ENCODE measurements around the gene SCARF2. TPM values are rescaled to one million over a fixed set of nuclear protein-coding genes. Genes with fewer than 3 reads are reported as not detected.

The SCARF2 gene
- polyA plus RNA-seq, 1 donor from 2014 or later: 5.0 TPM

GRCh38 chr22:20448630-20449029 is 11.0 kb upstream of the SCARF2 start:
- Histone ChIP-seq H3K9me2 (ENCODE audit: insufficient read depth, low read length) (no peaks in the 10 kb centered on the region), H3K79me2 (replicated peaks; ENCODE audit: insufficient read depth, low read length) (no peaks in the 10 kb centered on the region), H3K9me3 (ENCODE audit: low read length) (no peaks in the 10 kb centered on the region), H3K36me3 (ENCODE audit: insufficient read depth, low read length) (no peaks in the 10 kb centered on the region), H3K4me3 (ENCODE audit: low read length) (no peak overlapping the region), H3K4me2 (ENCODE audit: low read length) (no peak overlapping the region), H3K9ac (ENCODE audit: low read length) (no peak overlapping the region), H3F3A (ENCODE audit: insufficient read depth, low read length, poor library complexity, severe bottlenecking) (no peaks in the 10 kb centered on the region), H2AFZ (ENCODE audit: low read depth, low read length) (no peak overlapping the region), H4K20me1 (ENCODE audit: insufficient read depth) (no peaks in the 10 kb centered on the region), H3K27me3 (ENCODE audit: insufficient read depth, low read depth, low read length) (no peaks in the 10 kb centered on the region), H3K27ac (ENCODE audit: low read length) (no peak overlapping the region)
- TF ChIP-seq, protein P1, sequence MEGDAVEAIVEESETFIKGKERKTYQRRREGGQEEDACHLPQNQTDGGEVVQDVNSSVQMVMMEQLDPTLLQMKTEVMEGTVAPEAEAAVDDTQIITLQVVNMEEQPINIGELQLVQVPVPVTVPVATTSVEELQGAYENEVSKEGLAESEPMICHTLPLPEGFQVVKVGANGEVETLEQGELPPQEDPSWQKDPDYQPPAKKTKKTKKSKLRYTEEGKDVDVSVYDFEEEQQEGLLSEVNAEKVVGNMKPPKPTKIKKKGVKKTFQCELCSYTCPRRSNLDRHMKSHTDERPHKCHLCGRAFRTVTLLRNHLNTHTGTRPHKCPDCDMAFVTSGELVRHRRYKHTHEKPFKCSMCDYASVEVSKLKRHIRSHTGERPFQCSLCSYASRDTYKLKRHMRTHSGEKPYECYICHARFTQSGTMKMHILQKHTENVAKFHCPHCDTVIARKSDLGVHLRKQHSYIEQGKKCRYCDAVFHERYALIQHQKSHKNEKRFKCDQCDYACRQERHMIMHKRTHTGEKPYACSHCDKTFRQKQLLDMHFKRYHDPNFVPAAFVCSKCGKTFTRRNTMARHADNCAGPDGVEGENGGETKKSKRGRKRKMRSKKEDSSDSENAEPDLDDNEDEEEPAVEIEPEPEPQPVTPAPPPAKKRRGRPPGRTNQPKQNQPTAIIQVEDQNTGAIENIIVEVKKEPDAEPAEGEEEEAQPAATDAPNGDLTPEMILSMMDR (IDR thresholded peaks at IDR 0.05; ENCODE audit: poor library complexity, severe bottlenecking): no peak
- TF ChIP-seq REST (IDR thresholded peaks at IDR 0.05; ENCODE audit: borderline replicate concordance) (no peak), MXI1 (conservative IDR thresholded peaks at IDR 0.05; ENCODE audit: poor library complexity, severe bottlenecking) (no peak), EZH2 (IDR thresholded peaks at IDR 0.05; ENCODE audit: borderline replicate concordance, insufficient read depth, low read length, poor library complexity, severe bottlenecking) (no peak), EP300 (conservative IDR thresholded peaks at IDR 0.05; ENCODE audit: poor library complexity, severe bottlenecking) (no peak), SMC3 (conservative IDR thresholded peaks at IDR 0.05; ENCODE audit: poor library complexity) (no peak)

GRCh38 chr22:20446383-20446970 is 8.9 kb upstream of the SCARF2 start:
- Histone ChIP-seq H3K36me3 (ENCODE audit: insufficient read depth, low read length) (no peaks in the 10 kb centered on the region), H4K20me1 (ENCODE audit: insufficient read depth) (no peaks in the 10 kb centered on the region), H3K4me2 (ENCODE audit: low read length) (no peak overlapping the region), H3K79me2 (replicated peaks; ENCODE audit: insufficient read depth, low read length) (no peaks in the 10 kb centered on the region), H3K27ac (ENCODE audit: low read length) (no peak overlapping the region), H3K4me3 (ENCODE audit: low read length) (no peak overlapping the region), H3F3A (ENCODE audit: insufficient read depth, low read length, poor library complexity, severe bottlenecking) (no peaks in the 10 kb centered on the region), H3K9ac (ENCODE audit: low read length) (no peak overlapping the region), H3K9me3 (ENCODE audit: low read length) (no peaks in the 10 kb centered on the region), H3K27me3 (ENCODE audit: insufficient read depth, low read depth, low read length) (no peaks in the 10 kb centered on the region), H3K9me2 (ENCODE audit: insufficient read depth, low read length) (no peaks in the 10 kb centered on the region), H2AFZ (ENCODE audit: low read depth, low read length) (no peak overlapping the region)
- TF ChIP-seq POLR2AphosphoS5 (IDR thresholded peaks at IDR 0.05) (no peak), EP300 (conservative IDR thresholded peaks at IDR 0.05; ENCODE audit: poor library complexity, severe bottlenecking) (no peak), EZH2 (IDR thresholded peaks at IDR 0.05; ENCODE audit: borderline replicate concordance, insufficient read depth, low read length, poor library complexity, severe bottlenecking) (no peak), TAF1 (IDR thresholded peaks at IDR 0.05; ENCODE audit: low read depth) (no peak), SMC3 (conservative IDR thresholded peaks at IDR 0.05; ENCODE audit: poor library complexity) (no peak), RAD21 (conservative IDR thresholded peaks at IDR 0.05) (no peak), REST (IDR thresholded peaks at IDR 0.05; ENCODE audit: borderline replicate concordance) (no peak), MXI1 (conservative IDR thresholded peaks at IDR 0.05; ENCODE audit: poor library complexity, severe bottlenecking) (no peak)
- TF ChIP-seq, protein P1 (IDR thresholded peaks at IDR 0.05; ENCODE audit: poor library complexity, severe bottlenecking): no peak

Measured in neural cell (in vitro differentiated cells).